Epithelial cell of esophagus (primary cell): ENCODE measurements around the gene PBXIP1.
A peak's percentile ranks its signal among the peaks of the same experiment; 100 is the strongest.

Source experiments
- DNase-seq: peaks from one replicate; pipeline ENCODE4 v3.0.0; 2010; ENCODE audit warnings: low read depth
- H3K4me3 ChIP-seq: 2 replicates; pipeline ENCODE4 v1.5.1; 2011; ENCODE audit warnings: mild to moderate bottlenecking, low read length, control low read depth
- CTCF ChIP-seq: IDR thresholded peaks from 2 replicates; pipeline ENCODE4 v1.5.1; 2011; ENCODE audit warnings: low read depth, mild to moderate bottlenecking, low read length, control low read depth, inconsistent platforms; ENCODE audit not compliant: insufficient read depth; ENCODE audit errors: missing control alignments

PBXIP1 gene

GRCh38 chr1:154937085-154937987 lies 18.6 kb downstream of the PBXIP1 start:
- DNase-seq: peak; percentile 96
- H3K4me3 ChIP-seq: peak overlapping the region; percentile 67
- TF ChIP-seq CTCF: peak; percentile 40

GRCh38 chr1:154936555-154937084 lies 19.3 kb downstream of the PBXIP1 start, which contains the start of gene PMVK:
PMVK (minus strand) TSS chr1:154936719; CDS start chr1:154936685, 34 bp downstream.
- peak within 1 kb of the TSS; percentile 67 for H3K4me3 ChIP-seq
- peak; percentile 36 for TF ChIP-seq CTCF
- DNase-seq: peak; percentile 98

- TF ChIP-seq CTCF: no peak
- DNase-seq: no peak
These were observed 19.9 kb downstream of the PBXIP1 start for GRCh38 chr1:154935749-154936554.

GRCh38 chr1:154934358-154934948 lies 21.4 kb downstream of the PBXIP1 start:
- H3K4me3 ChIP-seq: no peak overlapping the region
- no peak for TF ChIP-seq CTCF
- DNase-seq: no peak

More at GRCh38 chr1:154935749-154936554, 19.9 kb downstream of the PBXIP1 start:
- H3K4me3 ChIP-seq: peak overlapping the region; percentile 67

GRCh38 chr1:154931940-154932487 lies 23.9 kb downstream of the PBXIP1 start:
- H3K4me3 ChIP-seq: no peak overlapping the region
- TF ChIP-seq CTCF: no peak
- peak; percentile 80 for DNase-seq

- H3K4me3 ChIP-seq: no peak overlapping the region
- DNase-seq: no peak
- no peak for TF ChIP-seq CTCF
These were observed 29.7 kb downstream of the PBXIP1 start for GRCh38 chr1:154926201-154926600.
